GM18951 (cell line): ENCODE results near the gene SLC8A2.

ENCODE experiments used
- POLR2A ChIP-seq: IDR thresholded peaks from 4 replicates; pipeline ENCODE4 v1.6.1; 2011; ENCODE audit warnings: mild to moderate bottlenecking; ENCODE audit not compliant: insufficient read length, insufficient read depth; ENCODE audit errors: extremely low read depth
- in situ Hi-C: fragments of 300-500 bp; cut with MboI; formaldehyde crosslinking; loops from one replicate; pipeline ENCODE4 v1.12.0; 2022; ENCODE audit warnings: low sequenced_read_pairs, mixed read lengths, inconsistent platforms; ENCODE audit not compliant: unreplicated experiment

SLC8A2 gene

GRCh38 chr19:47433121-47433520 is 38.6 kb downstream of the SLC8A2 start:
- in situ Hi-C loops = no loop called here
- no peak for TF ChIP-seq POLR2A

- in situ Hi-C loops = no loop called here
- TF ChIP-seq POLR2A = no peak
Observed at GRCh38 chr19:47432499-47432898, 39.2 kb downstream of the SLC8A2 start.

- in situ Hi-C loops = no loop called here
- TF ChIP-seq POLR2A = no peak
Observed at GRCh38 chr19:47432091-47432490, 39.6 kb downstream of the SLC8A2 start.

- TF ChIP-seq POLR2A = no peak
- in situ Hi-C loops = no loop called here
Observed at GRCh38 chr19:47430041-47430802, 41.5 kb downstream of the SLC8A2 start.

GRCh38 chr19:47429140-47429793 is 42.4 kb downstream of the SLC8A2 start:
- in situ Hi-C loops = no loop called here
- TF ChIP-seq POLR2A = no peak

GRCh38 chr19:47428177-47428894 is 43.4 kb downstream of the SLC8A2 start:
- TF ChIP-seq POLR2A = no peak
- in situ Hi-C loops = no loop called here

- in situ Hi-C loops = no loop called here
- TF ChIP-seq POLR2A = no peak
Observed at GRCh38 chr19:47427241-47428176, 44.2 kb downstream of the SLC8A2 start.

- in situ Hi-C loops = no loop called here
Observed at GRCh38 chr19:47423203-47423882, 48.4 kb downstream of the SLC8A2 start.

DNA sequence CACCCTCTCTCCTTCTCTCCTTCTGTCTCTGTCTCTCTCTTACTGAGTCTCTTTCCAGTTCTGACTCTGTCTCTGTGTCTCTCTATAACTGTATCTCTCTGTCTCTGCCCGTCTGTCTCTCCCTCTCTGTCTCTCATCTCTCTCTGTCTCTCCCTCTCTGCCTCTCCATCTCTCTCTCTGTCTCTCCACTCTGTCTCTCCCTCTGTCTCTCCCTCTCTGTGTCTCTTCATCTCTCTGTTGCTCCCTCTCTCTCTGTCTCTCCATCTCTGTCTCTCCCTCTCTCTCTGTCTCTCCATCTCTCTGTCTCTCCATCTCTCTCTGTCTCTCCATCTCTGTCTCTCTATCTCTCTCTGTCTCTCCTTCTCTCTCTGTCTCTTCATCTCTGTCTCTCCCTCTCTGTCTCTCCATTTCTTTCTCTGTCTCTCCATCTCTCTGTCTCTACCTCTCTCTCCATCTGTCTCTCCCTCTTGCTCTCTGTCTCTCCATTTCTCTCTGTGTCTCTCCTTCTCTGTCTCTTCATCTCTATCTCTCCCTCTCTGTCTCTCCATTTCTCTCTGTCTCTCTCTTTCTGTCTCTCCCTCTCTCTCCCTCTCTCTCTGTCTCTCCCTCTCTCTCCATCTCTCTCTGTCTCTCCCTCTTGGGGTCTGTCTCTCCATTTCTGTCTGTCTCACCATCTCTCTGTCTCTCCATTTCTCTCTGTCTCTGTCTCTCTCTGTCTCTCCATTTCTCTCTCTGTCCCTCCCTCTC is 49.1 kb downstream of the SLC8A2 start:
- TF ChIP-seq POLR2A = no peak
- in situ Hi-C loops = no loop called here

More at GRCh38 chr19:47423203-47423882, 48.4 kb downstream of the SLC8A2 start:
- TF ChIP-seq POLR2A = no peak

DNA sequence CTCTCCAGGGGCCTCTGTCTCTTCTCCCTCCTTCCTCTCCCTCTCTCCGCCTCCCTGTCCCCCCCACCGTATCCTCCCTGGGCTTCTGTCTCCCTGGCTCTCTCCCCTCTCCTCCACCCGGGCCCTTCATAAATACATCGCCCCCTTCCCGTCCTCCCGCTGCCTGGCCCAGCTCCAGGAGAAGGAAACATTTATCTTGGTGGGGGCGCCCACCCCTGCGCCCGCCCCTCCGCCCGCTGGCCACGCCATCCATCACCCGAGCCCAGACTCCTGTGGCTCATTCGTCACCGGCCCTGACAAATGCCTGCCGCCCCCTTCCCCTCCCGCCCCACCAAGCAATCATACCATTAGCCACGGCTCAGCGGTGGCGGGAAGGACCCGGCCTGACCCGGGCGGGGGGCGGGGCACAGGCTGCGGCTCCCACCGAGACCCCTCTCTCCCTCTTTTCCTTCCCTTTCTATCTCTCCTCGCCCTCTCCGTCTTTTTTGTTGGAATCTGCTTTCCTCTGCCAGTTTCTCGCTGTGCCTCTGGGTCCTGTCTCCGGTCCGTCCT is 49.8 kb downstream of the SLC8A2 start:
- TF ChIP-seq POLR2A = no peak
- in situ Hi-C loops = no loop called here

GRCh38 chr19:47421244-47421786 is 50.4 kb downstream of the SLC8A2 start:
- in situ Hi-C loops = no loop called here
- no peak for TF ChIP-seq POLR2A

DNA sequence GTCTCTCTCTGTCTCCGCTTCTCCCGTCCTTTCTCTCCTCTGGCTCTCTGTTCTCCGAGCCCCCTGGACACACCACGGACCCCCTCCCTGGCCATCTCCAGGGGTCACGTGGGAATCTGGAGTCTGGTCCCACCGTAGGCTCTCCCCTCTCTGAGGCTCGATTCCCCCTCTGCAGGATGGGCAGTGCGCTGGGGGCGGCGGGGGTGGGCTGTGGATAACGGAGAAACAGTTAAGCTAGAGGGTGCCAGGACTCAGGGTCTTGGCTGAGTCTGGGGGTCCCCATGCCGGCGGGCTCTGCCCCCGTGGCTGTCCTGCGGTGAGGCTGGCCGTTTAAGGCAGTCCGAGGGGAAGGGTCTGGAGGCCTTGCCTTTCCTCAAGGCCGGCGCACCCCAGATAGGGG is 51.9 kb downstream of the SLC8A2 start:
- TF ChIP-seq POLR2A = no peak
- in situ Hi-C loops = no loop called here
